HG02610 (cell line): ENCODE measurements around the gene TMEM272.

ENCODE experiments used
- ATAC-seq: cut with Tn5 transposase; IDR thresholded peaks from one replicate; pipeline ENCODE4 v1.9.1; 2021; ENCODE audit warnings: mild to moderate bottlenecking, moderate library complexity; ENCODE audit not compliant: unreplicated experiment

Gene TMEM272

DNA sequence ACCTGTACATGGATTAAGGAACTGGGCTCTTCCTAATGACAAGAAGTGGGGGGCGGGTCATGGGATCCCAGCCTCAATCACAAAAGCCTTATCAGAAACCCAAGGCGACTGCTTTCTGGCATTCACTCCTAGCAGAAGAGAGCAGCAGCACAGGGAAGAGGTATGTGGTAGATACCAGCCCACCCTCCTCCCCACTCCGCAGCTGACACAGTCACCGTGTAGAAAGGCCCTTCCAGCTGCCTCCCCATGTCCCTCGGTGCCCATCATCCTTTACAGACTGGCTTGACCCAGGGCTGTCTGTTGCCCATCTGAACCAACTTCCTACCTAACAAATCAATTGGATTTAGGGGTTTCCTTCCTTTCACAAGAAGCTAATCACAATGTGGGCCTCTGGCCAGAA lies 37.9 kb downstream of the TMEM272 start:
- no peak for ATAC-seq

DNA sequence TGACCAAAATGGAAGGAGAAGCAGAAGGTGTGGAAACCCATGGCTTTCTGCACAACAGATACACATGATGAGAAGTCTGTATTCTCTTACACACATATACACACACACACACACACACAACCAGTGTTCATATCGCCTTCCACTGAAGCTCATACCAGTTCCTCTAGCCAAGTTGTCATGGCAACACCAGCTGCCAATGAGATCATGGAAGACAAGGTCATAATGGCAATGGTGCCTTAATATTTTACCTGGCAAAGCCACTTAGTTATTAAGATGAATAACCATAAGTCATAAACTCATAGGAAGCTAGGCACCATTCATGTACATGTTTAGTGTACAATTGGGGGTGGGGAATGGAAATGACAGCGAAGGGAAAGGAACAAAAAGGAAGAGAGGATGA lies 38.4 kb downstream of the TMEM272 start:
- no peak for ATAC-seq

DNA sequence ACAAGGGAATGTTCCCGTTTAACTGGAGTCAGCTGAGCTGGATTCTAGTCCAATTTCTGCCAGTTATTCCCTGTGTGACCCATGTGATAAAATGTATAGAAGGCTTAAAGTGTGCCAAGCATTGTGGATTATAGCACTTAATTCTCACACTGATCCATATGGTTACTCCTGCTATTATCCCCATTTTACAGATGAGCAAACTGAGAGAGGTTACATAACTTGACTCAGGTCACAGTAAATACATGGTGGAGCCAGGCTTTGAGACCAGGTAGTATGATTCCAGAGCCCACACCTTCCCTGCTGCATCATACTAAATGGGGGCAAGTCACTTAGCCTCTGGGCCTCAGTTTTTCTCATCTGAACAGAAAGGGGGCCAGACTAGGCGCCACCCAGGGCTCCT lies 39.1 kb downstream of the TMEM272 start:
- ATAC-seq: no peak

DNA sequence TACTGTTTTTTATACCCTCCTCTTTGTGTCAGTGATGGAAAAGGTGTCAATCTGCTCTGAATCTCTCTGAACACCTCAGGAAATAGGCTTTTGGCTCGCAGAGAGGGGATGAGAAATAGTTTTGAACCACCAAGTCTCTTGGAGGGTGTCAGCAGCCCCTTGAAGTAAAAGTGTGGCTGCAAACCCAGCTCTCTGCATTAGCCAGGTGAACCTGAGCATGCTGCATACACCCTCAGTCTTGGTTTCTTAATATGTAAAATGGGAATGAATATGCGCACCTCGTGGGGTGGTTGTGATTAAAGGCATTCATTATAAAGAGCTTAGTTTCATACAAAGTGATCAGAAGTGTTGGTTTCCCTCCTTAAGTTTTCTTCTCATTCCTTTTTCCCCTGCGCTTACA lies 39.7 kb downstream of the TMEM272 start:
- ATAC-seq: no peak

DNA sequence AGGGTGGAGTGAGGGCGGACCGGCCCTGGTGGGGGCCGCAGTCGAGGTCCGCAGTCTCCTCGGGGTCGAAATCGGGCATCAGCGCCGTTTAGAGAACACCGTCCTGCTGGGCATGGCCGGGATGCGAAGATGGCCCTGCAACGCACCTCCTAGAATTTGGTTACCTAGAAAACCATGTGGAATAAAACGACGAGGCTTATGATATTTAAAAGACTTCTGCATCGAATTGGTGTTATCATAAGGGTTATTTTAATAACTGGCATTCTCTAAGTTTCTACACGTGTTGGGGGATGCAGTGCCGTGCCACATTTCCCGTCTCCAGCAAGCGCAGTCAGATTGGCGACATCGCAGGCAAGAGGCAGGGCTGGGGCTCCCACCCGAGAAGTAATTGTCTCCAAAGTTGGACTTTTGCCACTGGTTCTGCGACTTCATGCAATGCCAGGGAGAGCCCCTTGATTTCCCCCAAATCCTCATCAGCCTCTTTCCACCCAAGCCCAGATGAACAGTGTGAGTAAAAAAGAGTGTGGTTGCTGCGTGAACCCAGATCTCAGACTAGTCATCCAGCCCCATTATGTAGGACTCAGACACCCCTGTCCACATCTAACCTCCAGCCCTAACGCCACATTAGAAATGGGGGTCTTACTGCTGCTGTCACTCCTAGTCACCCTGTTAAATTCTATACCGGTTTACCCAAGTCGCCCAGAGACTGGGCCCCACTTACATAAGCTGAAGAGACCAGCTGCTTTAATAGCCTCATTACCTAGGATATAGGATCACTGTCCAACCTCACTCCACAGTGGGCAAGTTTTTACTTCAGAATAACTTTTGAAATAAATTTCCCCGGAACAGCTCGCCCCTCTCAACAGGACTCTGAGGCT lies 40.4 kb downstream of the TMEM272 start:
- ATAC-seq: no peak

DNA sequence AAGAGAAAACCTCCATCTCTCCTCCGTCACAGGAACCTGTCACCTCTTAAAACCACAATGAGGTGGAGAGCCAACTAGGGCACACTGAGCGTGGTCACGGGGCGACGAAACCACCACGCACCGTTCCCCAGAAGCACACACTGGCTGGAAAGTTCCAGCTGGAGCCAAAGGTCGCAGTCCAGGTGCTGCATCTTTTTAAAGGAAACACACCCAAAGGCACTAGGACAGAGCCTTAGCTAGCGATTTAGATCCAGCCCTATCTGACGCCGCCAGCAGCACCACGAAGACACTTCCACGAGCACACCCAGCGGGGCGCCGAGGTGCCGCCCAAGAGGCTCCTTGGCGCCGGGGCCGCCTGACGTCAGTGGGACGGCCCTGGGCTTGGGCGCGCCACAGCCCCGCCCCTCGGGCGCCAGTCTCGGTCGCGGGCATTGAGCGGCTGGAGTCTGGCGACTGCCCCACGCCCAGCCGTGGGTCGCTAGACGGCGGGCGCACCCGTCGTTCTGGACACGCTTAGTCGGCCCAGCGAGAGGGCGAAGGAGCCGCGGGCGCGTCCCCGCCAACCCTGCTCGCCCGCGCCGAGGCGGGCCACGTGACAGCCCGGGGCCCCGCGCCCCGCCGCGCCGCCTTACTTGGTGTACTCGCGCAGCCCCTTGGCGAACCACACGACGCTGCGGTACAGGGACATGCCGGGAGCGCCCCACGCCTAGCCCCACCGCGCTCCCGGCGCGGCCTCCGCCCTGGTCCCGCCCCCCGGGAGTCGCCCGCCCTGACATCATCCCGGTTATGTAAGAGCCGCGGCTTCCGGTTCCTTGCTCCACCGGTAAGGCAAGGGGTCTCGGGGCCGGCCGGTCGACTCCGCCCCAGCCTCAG lies 41.3 kb downstream of the TMEM272 start, which contains the start of gene DHRS12:
Gene DHRS12 (minus strand): TSS at position 742 of the 873 bp plus-strand sequence. CDS start 4,504 bp downstream, outside the sequence.
- ATAC-seq: peak; percentile 82

DNA sequence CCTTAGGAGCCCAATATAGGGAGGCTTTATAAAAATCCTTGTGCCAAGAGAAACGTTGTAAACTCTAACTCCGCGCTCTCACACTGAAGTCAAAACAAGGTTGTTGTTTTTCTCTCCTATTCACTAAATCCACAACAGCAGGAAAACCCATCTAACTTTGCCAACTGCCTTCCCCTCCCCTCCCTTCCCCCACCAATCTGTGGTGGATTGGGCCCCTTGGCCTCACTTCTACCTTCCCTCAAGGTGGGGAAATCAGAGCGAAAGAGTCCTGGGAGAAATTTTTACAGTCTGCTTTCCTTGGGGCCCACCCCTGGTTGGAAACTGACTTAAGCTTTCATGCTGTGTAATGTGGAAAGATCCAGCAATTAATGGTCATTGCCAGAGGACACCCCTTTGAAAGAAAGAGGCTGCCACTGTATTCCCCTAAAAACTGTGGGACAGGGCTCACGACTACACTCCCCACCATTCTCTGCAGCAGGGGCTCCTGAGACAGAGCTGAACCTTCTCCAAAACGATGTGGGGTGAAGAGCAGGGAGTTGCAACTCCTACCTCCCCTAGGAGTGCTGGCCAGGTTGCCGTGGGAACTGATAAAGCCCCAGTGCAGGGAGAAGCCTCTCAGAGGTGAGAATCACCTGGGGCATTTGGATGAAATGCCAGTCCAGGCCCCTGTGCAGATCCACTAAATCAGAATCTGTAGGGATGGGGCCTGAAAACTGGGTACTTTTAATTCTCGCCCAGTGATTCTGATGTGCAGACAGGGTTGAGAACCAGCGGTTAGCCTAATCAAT lies 42.2 kb downstream of the TMEM272 start:
- ATAC-seq: no peak

DNA sequence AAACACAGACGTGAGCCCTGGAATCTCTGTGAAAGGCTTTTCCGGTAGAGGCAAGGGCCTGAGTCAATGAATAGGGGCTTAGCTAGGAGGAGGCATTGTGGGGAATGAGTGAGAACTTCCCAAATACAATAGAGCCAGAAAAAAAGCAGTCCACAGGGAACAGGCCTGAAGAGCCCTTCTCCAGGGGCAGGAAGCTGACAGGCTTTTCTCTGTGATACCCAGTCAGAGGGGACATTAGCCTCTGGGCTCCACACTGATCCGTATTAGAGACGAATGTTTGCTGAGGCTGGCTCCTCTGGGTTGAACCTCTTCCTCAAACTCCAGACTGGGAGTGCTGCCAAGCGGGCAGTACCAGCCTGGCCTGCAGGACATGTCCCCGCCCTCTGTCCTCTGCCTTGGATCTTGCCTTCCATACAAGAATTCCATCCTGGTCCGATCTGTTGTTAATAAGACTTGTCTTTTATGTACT lies 43.3 kb downstream of the TMEM272 start:
- no peak for ATAC-seq

DNA sequence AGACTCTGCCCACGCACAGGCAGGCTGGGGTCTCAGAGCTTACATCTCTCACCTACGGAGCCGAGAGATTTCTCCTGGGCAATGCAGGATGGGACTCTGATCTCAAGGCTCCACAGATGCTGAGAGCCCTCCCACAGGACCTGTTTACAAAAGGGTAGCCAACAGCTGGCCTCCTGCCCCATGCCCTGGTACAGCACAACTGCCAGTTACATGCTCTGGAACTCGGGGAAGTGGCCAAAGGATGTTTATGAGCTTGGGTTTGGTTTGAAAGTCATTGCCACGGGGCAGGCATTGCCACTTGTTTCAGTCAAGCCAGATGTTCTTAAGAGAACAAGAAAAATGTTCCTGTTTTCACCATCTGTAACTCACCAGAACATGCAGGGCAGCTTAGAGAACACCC lies 44.5 kb downstream of the TMEM272 start:
- no peak for ATAC-seq

DNA sequence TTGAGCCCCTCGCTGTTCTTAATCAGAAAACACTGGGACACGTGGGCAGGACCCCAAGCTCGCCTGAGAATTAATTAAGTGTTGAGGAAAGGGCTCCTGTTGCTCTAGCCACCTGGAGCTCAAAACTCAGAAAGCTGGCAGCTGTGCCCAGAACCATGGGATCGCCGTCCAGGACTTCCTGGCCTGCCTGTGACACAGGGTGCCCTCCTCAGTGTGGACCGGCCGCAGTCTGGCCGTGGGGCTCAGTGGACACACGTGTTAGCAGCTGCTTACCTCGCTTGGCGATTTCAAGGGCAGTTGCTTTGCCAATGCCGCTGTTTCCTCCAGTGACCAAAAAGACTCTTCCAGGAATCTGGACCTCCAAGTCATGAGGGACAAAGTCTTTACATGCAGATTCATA lies 45.7 kb downstream of the TMEM272 start:
- ATAC-seq: no peak

DNA sequence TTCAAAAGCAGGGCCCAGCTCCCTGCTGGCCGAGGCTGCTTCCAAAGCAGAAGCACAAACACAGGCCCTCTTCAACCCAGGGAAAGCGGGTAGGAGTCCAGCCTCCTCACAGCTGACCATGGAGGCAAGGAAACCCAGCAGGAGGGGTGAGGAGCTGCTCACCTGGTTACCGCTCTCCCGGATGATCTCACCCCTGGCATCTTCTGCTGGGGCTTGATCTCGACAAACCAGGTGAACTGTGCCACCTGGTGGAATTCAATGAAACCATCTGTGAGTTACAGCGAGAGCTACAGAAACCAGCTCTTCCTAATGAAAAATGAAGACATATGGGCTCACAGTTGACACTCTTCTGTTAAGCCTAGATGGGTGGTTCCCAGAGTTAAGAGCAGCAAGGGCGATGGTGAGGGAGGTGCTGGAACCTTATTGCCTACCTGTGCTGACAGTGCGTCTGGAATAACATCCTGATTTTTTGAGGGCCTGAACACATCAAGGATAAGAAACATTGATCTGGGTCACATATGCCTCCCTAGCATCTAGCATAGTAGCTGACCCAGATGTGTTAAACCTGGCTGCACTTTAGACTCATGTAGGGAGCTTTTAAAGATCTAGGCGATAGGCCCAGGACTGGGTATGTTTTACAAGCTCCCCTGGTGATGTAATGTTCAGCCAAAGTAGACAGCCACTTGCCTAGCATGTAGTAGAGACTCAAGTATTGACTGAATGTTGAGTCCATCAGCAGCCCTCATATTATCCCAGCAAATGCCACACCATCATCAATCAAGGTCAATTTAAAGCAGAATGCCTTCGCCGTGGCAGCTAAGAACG lies 47.1 kb downstream of the TMEM272 start:
- no peak for ATAC-seq

DNA sequence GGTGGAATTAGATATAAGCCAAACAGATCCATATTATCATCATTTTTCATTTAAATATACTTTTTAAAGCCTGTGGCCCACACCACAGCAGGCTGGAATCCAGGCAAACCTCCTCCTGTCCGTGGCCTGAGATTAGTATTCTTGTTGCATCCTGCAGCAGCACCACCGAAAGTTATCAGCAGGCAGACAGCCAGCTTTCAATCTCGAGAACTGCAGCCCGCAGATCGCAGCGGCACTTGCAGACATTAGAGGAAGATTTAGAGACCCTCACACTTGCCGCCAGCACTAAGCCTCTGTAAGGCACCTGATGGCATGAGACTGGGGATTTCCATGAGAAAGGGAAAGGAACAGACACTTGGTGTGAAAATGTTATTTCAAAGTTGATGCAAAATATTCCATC lies 48.4 kb downstream of the TMEM272 start:
- no peak for ATAC-seq

DNA sequence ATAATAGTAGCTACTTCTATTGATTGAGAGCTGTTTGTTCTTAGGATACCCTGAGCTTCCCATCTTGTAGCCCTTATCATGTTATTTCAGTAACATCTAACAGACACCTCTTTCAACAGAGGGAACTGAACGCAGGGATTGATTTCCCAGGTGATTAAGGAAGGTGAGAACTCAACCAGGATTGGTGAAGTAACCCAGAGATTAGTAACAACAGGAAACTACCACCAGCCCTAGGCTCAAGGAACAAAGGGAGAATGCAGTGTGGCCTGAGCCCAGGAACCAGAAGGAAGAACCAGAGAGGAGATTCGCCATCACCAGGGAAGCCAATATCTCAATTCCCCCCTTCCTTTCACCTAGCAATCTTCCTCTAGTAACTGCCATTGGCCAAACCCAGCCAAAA lies 49.6 kb downstream of the TMEM272 start:
- ATAC-seq: no peak

DNA sequence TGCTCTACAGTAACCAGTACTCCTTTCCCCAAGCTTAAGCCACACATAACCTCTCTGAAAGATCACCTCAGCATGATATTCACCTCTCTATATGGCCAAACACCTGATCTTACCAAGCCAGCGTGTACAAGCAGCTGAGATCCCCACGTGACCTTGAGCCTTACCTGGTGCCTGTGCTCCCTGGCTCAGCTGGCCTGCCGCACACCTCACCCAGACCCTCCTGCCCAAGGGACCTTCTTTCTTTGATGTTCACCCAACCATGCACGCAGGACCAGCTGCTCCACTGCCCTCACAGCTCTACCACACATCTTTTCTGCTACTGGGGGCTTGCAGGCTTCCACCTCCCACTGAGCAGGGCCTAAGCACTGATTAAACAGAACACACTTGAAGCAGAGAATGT lies 50.0 kb downstream of the TMEM272 start:
- no peak for ATAC-seq

DNA sequence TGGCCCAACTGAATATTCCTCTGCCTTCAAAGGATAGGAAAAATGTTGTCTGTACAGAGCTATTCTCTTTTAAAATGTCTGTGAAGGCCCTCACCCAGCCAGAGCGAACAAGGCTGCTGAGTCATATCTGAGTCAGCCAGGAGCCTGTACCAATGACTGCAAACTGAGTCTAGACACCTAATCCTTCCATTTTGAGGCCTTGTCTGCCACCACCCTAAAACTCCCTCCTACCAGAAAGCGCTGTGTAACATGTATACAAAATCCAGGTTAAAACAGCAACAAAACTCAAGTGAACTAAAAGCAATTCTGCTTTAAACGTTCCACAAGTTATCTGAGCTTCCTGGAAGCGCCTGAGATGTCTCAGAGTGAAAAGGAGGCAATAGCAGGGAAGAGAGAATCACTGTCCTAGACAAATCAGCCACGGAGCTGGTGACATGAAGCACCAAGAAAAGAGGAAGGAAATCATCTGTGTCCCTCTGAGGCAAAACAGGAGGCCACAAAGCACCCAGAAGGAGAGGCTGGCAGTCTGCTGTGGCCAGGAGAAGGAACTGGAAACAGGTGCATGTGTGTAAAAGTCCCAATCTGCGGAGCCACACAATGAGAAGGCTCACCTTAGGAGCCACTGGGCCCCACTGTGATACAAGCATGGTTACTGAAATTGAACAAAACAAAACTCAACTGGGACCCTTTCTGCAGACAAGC lies 51.3 kb downstream of the TMEM272 start:
- peak; percentile 78 for ATAC-seq

DNA sequence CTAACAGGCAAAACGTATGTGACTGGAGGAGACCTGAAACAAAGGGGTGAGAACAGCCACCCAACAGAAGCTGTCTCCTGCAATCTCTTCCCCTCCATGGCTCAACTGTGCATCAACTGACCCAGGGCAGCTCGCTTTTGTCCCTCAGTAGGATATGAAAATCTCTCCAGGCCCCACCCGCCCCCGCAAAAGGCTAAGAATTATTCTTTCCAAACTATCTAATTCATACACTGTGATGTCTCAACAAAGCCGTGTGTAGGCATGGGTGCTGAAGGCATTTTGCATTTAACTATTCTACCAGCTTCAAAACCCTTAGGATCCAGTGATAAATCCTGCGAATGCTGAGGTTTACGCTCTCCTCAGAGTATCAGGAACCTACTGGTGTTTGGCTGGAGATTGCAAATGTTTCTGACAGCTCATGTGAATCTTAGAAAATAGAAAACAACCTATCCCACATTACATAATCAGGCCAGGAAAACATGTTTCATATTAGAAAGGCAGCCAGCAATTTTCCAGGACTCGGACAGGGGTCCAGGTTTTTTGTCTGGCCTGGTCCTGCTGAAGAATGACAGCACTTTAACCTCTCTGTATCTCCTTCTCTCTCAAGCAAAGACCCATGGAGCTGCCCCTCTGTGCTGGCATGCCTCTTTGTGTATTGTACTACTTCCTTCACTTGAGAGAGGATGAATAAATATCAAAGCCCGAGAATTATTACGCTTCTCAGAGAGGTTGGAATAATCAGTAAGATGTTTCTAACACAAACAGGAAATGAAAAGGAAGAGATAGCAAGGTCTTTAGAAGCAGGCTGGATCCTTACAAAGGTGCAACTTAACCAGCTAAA lies 58.3 kb downstream of the TMEM272 start:
- no peak for ATAC-seq

DNA sequence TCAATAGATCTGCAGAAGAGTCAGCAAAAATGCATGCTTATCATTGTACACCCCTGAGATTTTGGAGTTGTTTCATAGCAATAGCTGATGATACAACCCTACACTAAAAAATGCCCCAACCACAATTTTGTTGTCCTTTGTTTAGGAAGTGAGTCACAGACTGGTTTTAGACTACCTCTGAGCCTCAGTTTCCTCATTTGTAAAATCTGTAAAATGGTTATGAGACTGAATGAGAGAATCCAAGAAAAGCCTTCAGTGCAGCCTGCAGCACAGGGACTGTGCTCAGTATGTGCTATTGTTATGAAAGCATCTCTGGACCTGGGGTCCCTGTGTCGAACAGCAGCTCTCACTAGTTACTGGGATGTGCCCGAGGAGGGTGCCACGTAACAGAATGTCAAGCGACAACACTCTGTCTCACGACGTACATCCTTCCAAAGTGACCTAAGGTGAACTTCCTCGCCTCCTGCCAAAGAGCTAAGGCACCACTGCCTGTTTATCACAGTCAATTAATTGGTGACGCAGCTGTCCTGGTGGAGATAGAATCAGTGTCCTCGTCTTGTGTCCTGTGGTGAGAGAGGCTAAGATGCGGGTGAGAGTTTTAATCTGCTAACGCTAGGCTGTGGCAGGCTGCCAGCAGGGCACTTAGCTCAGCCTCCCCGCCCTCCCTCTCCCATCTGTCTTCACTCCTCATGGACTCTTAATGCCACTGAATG lies 59.1 kb downstream of the TMEM272 start:
- ATAC-seq: no peak

DNA sequence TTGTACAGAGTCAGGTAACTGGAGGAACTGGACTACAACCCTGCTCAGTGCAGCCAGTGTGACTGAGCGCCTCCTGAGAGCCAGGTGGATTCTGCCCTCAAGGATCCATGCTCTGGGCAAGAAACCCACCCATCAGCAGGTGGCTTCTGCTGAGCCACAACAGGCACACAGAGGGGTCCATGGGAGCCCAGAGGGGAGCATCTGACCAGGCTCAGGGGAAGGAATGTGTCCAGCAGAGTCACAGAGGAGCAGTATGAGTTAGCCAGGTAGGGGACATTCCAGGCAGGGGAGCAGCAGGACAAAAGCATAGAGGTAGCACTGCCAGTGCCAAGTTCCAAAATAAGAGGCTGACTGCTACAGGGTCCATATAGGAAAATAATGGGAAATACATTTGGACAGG lies 60.9 kb downstream of the TMEM272 start:
- no peak for ATAC-seq
